Mucosa of rectum (tissue), 2 donors: ENCODE data around the gene SLC16A11.

Experiments used
- H3K27ac ChIP-seq, 2 donors: one replicate each; pipeline ENCODE4 v1.7.0; 2013; ENCODE audit warnings: inconsistent platforms in 2 of 2, low read depth in 2 of 2, low read length in 2 of 2
- H3K27me3 ChIP-seq, 2 donors: one replicate each; pipeline ENCODE4 v1.7.0; 2013; ENCODE audit warnings: low read length in 2 of 2; ENCODE audit not compliant: control insufficient read depth in 2 of 2, insufficient read depth in 2 of 2
- H3K36me3 ChIP-seq, 2 donors: one replicate each; pipeline ENCODE4 v1.7.0; 2013; ENCODE audit warnings: low read length in 2 of 2; ENCODE audit not compliant: control insufficient read depth in 2 of 2, insufficient read depth in 2 of 2
- H3K4me1 ChIP-seq, 2 donors: one replicate each; pipeline ENCODE4 v1.7.0; 2013; ENCODE audit warnings: low read length in 2 of 2, mild to moderate bottlenecking in 1 of 2; ENCODE audit not compliant: control insufficient read depth in 2 of 2, insufficient read depth in 2 of 2
- H3K4me3 ChIP-seq, 2 donors: one replicate each; pipeline ENCODE4 v1.7.0; 2013; ENCODE audit warnings: low read length in 2 of 2
- H3K9ac ChIP-seq, 2 donors: one replicate each; pipeline ENCODE4 v1.7.0; 2013; ENCODE audit warnings: low read length in 2 of 2, low read depth in 1 of 2, mild to moderate bottlenecking in 1 of 2
- H3K9me3 ChIP-seq, 2 donors: one replicate each; pipeline ENCODE4 v1.7.0; 2013; ENCODE audit warnings: low read length in 2 of 2; ENCODE audit not compliant: control insufficient read depth in 2 of 2
- donor health status: healthy.
- donor health status: Normal muscosa, but diverticular disease.

Gene SLC16A11

GRCh38 chr17:7042501-7043181, 1.3 kb downstream of the SLC16A11 start:
- Histone ChIP-seq H3K4me3 (peak overlapping the region; percentile 60 to 63), H3K4me1 (peaks cover 30 to 36% of the 10 kb centered on the region in 2 donors), H3K27me3 (peaks cover 0 to 5% of the 10 kb centered on the region in 2 donors), H3K36me3 (no peaks in the 10 kb centered on the region), H3K9me3 (no peaks in the 10 kb centered on the region), H3K27ac (no peak overlapping the region), H3K9ac (peak overlapping the region in 1 of 2 donors; percentile 68)

- Histone ChIP-seq H3K9ac (peak overlapping the region in 1 of 2 donors; percentile 68), H3K27ac (no peak overlapping the region), H3K4me3 (no peak overlapping the region), H3K36me3 (no peaks in the 10 kb centered on the region), H3K9me3 (no peaks in the 10 kb centered on the region), H3K27me3 (peaks cover 0 to 5% of the 10 kb centered on the region in 2 donors), H3K4me1 (peaks cover 25 to 31% of the 10 kb centered on the region in 2 donors)
Measured at GRCh38 chr17:7041607-7042500, 2.0 kb downstream of the SLC16A11 start.

GRCh38 chr17:7039832-7040231, 4.1 kb downstream of the SLC16A11 start:
- Histone ChIP-seq H3K36me3 (no peaks in the 10 kb centered on the region), H3K4me1 (peaks cover 23 to 26% of the 10 kb centered on the region in 2 donors), H3K27me3 (peaks cover 0 to 5% of the 10 kb centered on the region in 2 donors), H3K4me3 (no peak overlapping the region), H3K9ac (no peak overlapping the region), H3K9me3 (no peaks in the 10 kb centered on the region), H3K27ac (no peak overlapping the region)

- H3K4me1 ChIP-seq, result peaks cover 17 to 19% of the 10 kb centered on the region in 2 donors
- no peak overlapping the region for H3K27ac ChIP-seq
- H3K9me3 ChIP-seq, result no peaks in the 10 kb centered on the region
- H3K9ac ChIP-seq, result no peak overlapping the region
- H3K4me3 ChIP-seq, result no peak overlapping the region
- H3K36me3 ChIP-seq, result no peaks in the 10 kb centered on the region
- H3K27me3 ChIP-seq, result peaks cover 0 to 5% of the 10 kb centered on the region in 2 donors
Measured at GRCh38 chr17:7038025-7038862, 5.6 kb downstream of the SLC16A11 start.

GRCh38 chr17:7035591-7036368, 8.1 kb downstream of the SLC16A11 start, which contains the start of gene SLC16A13:
Gene SLC16A13, plus strand, starts transcription at chr17:7036015. Its CDS starts 368 bp downstream, at chr17:7036383.
- peak within 1 kb of the TSS; percentile 76 to 90 for H3K27ac ChIP-seq
- H3K4me1 ChIP-seq, result peaks cover 10 to 13% of the 10 kb centered on the region in 2 donors
- peak within 1 kb of the TSS; percentile 71 to 92 for H3K4me3 ChIP-seq
- no peaks in the 10 kb centered on the region for H3K27me3 ChIP-seq
- H3K9ac ChIP-seq, result peak within 1 kb of the TSS; percentile 86 to 90
- H3K36me3 ChIP-seq, result no peaks in the 10 kb centered on the region
- H3K9me3 ChIP-seq, result no peaks in the 10 kb centered on the region

GRCh38 chr17:7034955-7035590, 8.8 kb downstream of the SLC16A11 start:
- H3K4me3 ChIP-seq, result peak overlapping the region; percentile 71 to 92
- H3K9ac ChIP-seq, result peak overlapping the region; percentile 86 to 90
- H3K9me3 ChIP-seq, result no peaks in the 10 kb centered on the region
- H3K4me1 ChIP-seq, result peaks cover 10 to 13% of the 10 kb centered on the region in 2 donors
- no peaks in the 10 kb centered on the region for H3K36me3 ChIP-seq
- peak overlapping the region; percentile 76 to 90 for H3K27ac ChIP-seq
- no peaks in the 10 kb centered on the region for H3K27me3 ChIP-seq

GRCh38 chr17:7029659-7030058, 14.2 kb downstream of the SLC16A11 start:
- peak overlapping the region in 1 of 2 donors; percentile 23 for H3K27ac ChIP-seq
- H3K36me3 ChIP-seq, result no peaks in the 10 kb centered on the region
- H3K9ac ChIP-seq, result no peak overlapping the region
- no peak overlapping the region for H3K4me3 ChIP-seq
- H3K27me3 ChIP-seq, result no peaks in the 10 kb centered on the region
- H3K4me1 ChIP-seq, result no peaks in the 10 kb centered on the region
- no peaks in the 10 kb centered on the region for H3K9me3 ChIP-seq

- Histone ChIP-seq H3K27ac (peak overlapping the region in 1 of 2 donors; percentile 23), H3K4me1 (no peaks in the 10 kb centered on the region), H3K9me3 (no peaks in the 10 kb centered on the region), H3K4me3 (no peak overlapping the region), H3K9ac (no peak overlapping the region), H3K27me3 (no peaks in the 10 kb centered on the region), H3K36me3 (no peaks in the 10 kb centered on the region)
Measured at GRCh38 chr17:7029096-7029495, 14.8 kb downstream of the SLC16A11 start.

- Histone ChIP-seq H3K4me1 (peaks cover 6 to 10% of the 10 kb centered on the region in 2 donors), H3K9ac (no peak overlapping the region), H3K36me3 (no peaks in the 10 kb centered on the region), H3K9me3 (no peaks in the 10 kb centered on the region), H3K27ac (no peak overlapping the region), H3K27me3 (no peaks in the 10 kb centered on the region), H3K4me3 (no peak overlapping the region)
Measured at GRCh38 chr17:7027335-7027734, 16.6 kb downstream of the SLC16A11 start.
